NCI-H2227 treated with DMSO at 0.1 percent for 48 hours (cell line): Measurements from ENCODE around the gene KLK14.

Experiments used
- DNase-seq: peaks from one replicate; lab custom pipeline; 2025; lab: John Stamatoyannopoulos, UW

Gene KLK14

GRCh38 chr19:51044327-51044726, 38.4 kb downstream of the KLK14 start:
- DNase-seq = no peak

DNA sequence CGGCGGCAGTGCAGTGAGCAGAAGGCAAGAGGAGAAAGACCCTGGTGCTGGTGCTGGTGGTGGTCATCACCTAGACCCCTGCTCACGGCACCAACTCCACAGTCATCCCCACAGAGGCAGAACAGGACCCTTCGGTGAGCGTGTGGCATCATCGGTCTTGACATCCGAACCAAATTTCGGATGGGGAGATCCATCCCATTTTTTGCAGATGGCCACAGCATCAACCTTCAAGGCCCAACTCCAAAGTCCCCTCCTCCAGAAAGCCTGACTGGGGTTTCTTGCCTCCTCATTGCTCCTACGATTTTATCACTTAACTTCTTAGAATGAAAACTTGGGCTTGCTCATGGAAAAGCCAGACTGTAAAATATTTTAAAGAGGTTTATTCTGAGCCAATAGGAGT, 39.2 kb downstream of the KLK14 start:
- no peak for DNase-seq

DNA sequence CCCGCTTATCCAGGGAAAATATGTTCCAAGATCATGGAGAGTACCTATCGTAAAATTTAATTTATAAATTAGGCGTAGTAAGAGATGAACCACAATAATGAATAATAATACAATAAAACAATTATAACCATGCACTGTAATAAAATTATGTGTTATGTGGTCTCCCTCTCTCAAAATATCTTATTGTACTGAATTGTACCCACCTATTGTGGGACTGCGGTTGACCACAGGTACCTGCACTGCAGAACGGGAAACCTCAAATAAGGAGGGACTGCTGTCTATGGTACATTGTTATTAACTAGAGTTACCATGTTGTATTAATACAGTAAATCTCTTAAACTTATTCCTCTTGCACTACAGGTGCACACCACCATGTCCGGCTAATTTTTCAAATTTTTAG, 42.5 kb downstream of the KLK14 start:
- DNase-seq = no peak

- DNase-seq = peak; percentile 36
Observed at GRCh38 chr19:51036519-51036918, 46.2 kb downstream of the KLK14 start.

DNA sequence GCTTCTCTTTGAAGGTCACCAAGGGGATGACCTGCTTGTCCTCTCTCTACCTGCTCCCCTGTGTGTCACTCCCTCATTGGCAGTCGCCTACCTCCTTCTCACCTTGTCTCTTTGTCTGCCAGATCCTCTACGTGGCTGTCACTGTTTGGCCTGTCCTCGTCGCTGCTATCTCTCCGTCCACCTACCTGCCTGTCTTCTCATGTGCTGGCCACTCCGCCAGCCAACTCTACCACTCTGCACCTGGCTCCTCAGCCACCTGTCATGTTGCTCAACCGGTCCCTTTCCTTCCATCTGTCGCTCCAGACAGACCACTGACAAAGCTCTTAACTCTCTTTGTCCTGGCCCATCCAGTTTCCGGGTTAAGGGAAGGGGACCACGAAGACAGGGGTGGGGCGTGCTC, 48.0 kb downstream of the KLK14 start, which contains the start of gene KLK12:
Gene KLK12 (minus strand): TSS at position 299 of the 400 bp plus-strand sequence. CDS start 381 bp downstream, outside the sequence.
- DNase-seq = no peak

DNA sequence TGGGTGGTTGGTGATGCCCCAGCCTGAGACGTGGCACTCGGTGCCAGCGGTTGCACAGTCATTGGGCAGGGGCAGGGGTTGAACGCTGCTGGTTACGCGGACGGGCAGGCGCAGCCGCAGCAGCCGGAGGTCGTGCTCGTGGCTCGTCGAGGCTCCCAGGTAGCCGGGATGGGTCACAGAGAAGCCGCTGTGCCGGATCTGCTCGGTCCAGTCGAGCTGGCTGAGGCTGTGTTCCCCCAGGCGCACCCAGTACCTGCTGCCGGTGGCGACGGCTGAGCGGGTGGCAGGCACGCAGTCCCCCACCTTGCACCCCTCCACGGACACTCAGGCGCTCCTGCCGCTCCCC, 50.8 kb downstream of the KLK14 start:
- no peak for DNase-seq

DNA sequence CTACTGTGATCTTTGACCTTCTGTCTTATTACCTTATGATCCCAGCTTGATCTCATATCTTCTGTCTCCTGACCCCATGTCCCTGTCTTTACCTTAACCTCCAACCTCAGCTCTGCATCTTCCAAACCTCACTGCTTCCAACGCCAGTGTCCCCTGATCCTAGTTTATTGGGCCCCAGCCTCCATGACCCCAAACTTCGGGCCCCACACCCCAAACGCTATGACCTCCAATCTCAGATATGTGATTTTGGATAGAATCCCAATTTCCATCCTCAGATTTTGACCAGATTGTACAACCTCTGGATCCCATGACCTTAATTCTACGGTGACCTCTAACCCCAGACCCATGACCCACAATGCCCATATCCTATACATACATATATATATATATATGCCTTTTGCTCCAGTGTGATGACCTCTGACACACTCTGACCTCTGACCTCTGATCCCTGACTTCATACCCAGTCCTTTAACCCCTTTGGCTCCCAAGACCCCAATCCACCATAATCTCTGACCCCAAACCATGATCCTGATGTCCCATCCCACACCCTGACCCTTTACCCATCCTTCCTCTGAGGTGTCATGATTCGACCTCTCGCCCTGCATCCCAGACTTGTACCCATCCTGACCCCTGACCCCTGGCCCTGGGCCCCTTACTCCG, 51.3 kb downstream of the KLK14 start:
- DNase-seq = no peak

DNA sequence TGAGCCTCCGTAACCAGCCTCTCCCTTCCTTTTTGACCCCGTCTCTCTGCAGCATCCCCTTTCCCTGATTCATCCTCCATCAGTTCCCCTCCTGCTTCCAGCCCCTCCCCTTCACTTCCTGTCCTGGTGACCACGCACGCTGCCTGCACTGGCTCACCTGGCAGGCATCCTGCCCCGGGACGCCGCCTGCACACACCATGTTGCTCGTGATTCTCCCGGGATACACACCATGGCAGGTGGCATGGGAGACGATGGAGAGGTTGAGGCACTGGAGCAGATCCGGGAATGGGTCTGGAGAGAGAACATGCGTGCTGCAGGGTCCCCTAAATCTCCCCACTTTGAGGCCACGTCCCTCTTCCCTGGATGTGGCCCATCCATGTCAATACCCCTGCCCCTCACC, 52.1 kb downstream of the KLK14 start:
- DNase-seq = no peak

DNA sequence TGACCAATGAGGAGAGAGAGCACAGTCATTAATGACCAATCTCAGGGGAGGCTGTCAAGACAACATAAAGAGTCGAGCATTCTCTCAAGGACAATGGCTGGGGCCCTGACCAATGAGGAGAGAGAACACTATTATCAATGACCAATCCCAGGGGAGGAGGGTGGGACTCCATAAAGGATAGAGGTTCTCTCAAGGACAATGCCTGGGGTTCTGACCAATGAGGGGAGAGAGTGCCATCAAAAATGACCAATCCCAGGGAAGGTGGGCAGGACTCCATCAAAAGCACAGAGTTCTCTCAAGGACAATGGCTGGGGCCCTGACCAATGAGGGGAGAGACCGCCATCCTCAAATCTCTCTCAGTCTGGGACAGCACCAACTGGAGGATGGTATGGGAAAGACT, 53.0 kb downstream of the KLK14 start:
- DNase-seq = no peak
